Measurements from ENCODE around the gene CNPY3.

GRCh38 chr6:42909835-42910234 lies 19.4 kb upstream of the CNPY3 start:
- no peak for TF ChIP-seq POLR2AphosphoS5 (IDR thresholded peaks at IDR 0.05; ENCODE audit: low read depth, low read length)
- TF ChIP-seq, protein P1, sequence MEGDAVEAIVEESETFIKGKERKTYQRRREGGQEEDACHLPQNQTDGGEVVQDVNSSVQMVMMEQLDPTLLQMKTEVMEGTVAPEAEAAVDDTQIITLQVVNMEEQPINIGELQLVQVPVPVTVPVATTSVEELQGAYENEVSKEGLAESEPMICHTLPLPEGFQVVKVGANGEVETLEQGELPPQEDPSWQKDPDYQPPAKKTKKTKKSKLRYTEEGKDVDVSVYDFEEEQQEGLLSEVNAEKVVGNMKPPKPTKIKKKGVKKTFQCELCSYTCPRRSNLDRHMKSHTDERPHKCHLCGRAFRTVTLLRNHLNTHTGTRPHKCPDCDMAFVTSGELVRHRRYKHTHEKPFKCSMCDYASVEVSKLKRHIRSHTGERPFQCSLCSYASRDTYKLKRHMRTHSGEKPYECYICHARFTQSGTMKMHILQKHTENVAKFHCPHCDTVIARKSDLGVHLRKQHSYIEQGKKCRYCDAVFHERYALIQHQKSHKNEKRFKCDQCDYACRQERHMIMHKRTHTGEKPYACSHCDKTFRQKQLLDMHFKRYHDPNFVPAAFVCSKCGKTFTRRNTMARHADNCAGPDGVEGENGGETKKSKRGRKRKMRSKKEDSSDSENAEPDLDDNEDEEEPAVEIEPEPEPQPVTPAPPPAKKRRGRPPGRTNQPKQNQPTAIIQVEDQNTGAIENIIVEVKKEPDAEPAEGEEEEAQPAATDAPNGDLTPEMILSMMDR (CRISPR knock-in tag; IDR thresholded peaks at IDR 0.05): no peak
- TF ChIP-seq EZH2 (conservative IDR thresholded peaks at IDR 0.05; ENCODE audit: low read depth, low read length): no peak
- no peak for TF ChIP-seq RBAK (CRISPR knock-in tag; IDR thresholded peaks at IDR 0.05)
- TF ChIP-seq ZSCAN9 (CRISPR knock-in tag; IDR thresholded peaks at IDR 0.05; ENCODE audit: borderline replicate concordance): no peak
